ENCODE results near the gene CCDC141.

DNA sequence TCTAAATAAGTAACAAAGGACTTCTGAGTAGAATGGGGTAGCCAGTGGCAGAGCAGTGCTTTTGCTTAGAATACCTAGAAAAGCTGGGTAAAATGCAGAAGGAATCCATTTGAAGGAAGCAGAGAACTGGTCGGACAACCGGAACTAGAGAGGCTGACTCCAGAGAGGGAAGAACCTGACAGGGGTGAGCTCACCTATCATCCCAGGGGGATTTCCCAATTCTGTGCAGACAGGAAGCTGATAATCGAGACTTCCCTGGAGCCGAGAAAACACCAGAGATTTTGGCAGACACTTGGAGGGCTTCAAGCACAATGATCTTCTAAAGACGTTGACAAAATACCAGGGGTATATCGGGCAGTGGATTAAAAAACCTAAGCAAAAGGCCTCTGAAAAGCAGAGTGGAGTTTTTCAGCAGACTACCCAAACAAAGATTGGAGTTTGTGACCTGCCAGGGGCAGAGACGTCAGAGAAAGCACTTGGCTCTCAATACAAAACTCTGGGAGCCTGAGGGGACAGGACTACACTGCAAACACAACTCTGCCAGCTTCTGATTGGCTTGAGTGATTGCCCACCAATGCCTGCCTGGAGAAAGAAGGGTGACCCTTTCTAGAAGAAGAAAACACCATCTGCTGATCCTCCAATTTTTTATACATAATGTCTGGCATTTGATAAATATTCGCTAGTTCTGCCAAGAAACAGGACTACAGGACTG, 175.3 kb downstream of the CCDC141 start:
- TF ChIP-seq, protein P1, sequence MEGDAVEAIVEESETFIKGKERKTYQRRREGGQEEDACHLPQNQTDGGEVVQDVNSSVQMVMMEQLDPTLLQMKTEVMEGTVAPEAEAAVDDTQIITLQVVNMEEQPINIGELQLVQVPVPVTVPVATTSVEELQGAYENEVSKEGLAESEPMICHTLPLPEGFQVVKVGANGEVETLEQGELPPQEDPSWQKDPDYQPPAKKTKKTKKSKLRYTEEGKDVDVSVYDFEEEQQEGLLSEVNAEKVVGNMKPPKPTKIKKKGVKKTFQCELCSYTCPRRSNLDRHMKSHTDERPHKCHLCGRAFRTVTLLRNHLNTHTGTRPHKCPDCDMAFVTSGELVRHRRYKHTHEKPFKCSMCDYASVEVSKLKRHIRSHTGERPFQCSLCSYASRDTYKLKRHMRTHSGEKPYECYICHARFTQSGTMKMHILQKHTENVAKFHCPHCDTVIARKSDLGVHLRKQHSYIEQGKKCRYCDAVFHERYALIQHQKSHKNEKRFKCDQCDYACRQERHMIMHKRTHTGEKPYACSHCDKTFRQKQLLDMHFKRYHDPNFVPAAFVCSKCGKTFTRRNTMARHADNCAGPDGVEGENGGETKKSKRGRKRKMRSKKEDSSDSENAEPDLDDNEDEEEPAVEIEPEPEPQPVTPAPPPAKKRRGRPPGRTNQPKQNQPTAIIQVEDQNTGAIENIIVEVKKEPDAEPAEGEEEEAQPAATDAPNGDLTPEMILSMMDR (IDR thresholded peaks at IDR 0.05) = no peak
- no peak for TF ChIP-seq POLR2A (IDR thresholded peaks at IDR 0.05)

Measured in breast epithelium (tissue), 3 donors.